Trophoblast cell (in vitro differentiated cells and primary cell): ENCODE measurements around the gene FBH1.

Source experiments
- DNase-seq, 2 donors: peaks; one replicate each; pipeline ENCODE4 v3.0.0-alpha.2; 2016
- H2AFZ ChIP-seq: 2 replicates; pipeline ENCODE4 v1.6.1; 2013; ENCODE audit warnings: low read length, moderate library complexity, mild to moderate bottlenecking; ENCODE audit not compliant: insufficient read depth, poor library complexity
- H2AK5ac ChIP-seq: 2 replicates; pipeline ENCODE4 v1.6.1; 2013; ENCODE audit warnings: mild to moderate bottlenecking, low read length
- H2BK120ac ChIP-seq: 2 replicates; pipeline ENCODE4 v1.6.1; 2013; ENCODE audit warnings: low read length, mild to moderate bottlenecking, moderate library complexity; ENCODE audit not compliant: insufficient read depth, poor library complexity
- H2BK12ac ChIP-seq: 2 replicates; pipeline ENCODE4 v1.6.1; 2013; ENCODE audit warnings: mild to moderate bottlenecking, low read length, moderate library complexity
- H2BK5ac ChIP-seq: 2 replicates; pipeline ENCODE4 v1.6.1; 2013; ENCODE audit warnings: low read length, low read depth, moderate library complexity, mild to moderate bottlenecking; ENCODE audit not compliant: poor library complexity
- H3K14ac ChIP-seq: 2 replicates; pipeline ENCODE4 v1.6.1; 2013; ENCODE audit warnings: mild to moderate bottlenecking, low read length
- H3K18ac ChIP-seq: 2 replicates; pipeline ENCODE4 v1.6.1; 2013; ENCODE audit warnings: mild to moderate bottlenecking, low read length
- H3K23ac ChIP-seq: 2 replicates; pipeline ENCODE4 v1.6.1; 2013; ENCODE audit warnings: low read length
- H3K27ac ChIP-seq: 2 replicates; pipeline ENCODE4 v1.5.1; 2013; ENCODE audit warnings: low read depth, mild to moderate bottlenecking, inconsistent platforms, low read length, moderate library complexity
- H3K27me3 ChIP-seq: 2 replicates; pipeline ENCODE4 v1.6.1; 2013; ENCODE audit warnings: inconsistent platforms, mild to moderate bottlenecking, low read length, moderate library complexity; ENCODE audit not compliant: insufficient read depth
- H3K36me3 ChIP-seq, 2 experiments: 1 replicate in 1 of 2; 2 replicates in 1 of 2; pipeline ENCODE4 v1.6.1; 2013; ENCODE audit warnings: low read length in 2 of 2, mild to moderate bottlenecking in 2 of 2, moderate library complexity in 1 of 2; ENCODE audit not compliant: insufficient read depth in 2 of 2, control insufficient read depth in 1 of 2
- H3K4ac ChIP-seq: 2 replicates; pipeline ENCODE4 v1.6.1; 2013; ENCODE audit warnings: low read depth, mild to moderate bottlenecking, low read length, moderate library complexity
- H3K4me1 ChIP-seq, 2 experiments: 1 replicate in 1 of 2; 2 replicates in 1 of 2; pipeline ENCODE4 v1.6.1; 2013; ENCODE audit warnings: low read length in 2 of 2, mild to moderate bottlenecking in 2 of 2, moderate library complexity in 1 of 2; ENCODE audit not compliant: insufficient read depth in 2 of 2, control insufficient read depth in 1 of 2
- H3K4me2 ChIP-seq: 2 replicates; pipeline ENCODE4 v1.6.1; 2013; ENCODE audit warnings: inconsistent platforms, mild to moderate bottlenecking, low read length, moderate library complexity
- H3K4me3 ChIP-seq: 2 replicates; pipeline ENCODE4 v1.5.1; 2013; ENCODE audit warnings: mild to moderate bottlenecking, low read depth, low read length, inconsistent platforms
- H3K79me1 ChIP-seq: one replicate; pipeline ENCODE4 v1.6.1; 2013; ENCODE audit warnings: low read length
- H3K79me2 ChIP-seq: 2 replicates; pipeline ENCODE4 v1.6.1; 2013; ENCODE audit warnings: low read length, mild to moderate bottlenecking; ENCODE audit not compliant: control insufficient read depth, insufficient read depth, poor library complexity
- H3K9ac ChIP-seq: 2 replicates; pipeline ENCODE4 v1.6.1; 2013; ENCODE audit warnings: mild to moderate bottlenecking, low read length
- H3K9me3 ChIP-seq: 2 replicates; pipeline ENCODE4 v1.6.1; 2013; ENCODE audit warnings: low read depth, mild to moderate bottlenecking, control low read depth, inconsistent platforms, low read length; ENCODE audit not compliant: insufficient read depth
- H4K12ac ChIP-seq: 2 replicates; pipeline ENCODE4 v1.6.1; 2013; ENCODE audit warnings: low read depth, mild to moderate bottlenecking, low read length, moderate library complexity
- H4K8ac ChIP-seq: 2 replicates; pipeline ENCODE4 v1.6.1; 2013; ENCODE audit warnings: low read depth, mild to moderate bottlenecking, low read length, moderate library complexity
- H4K91ac ChIP-seq: one replicate; pipeline ENCODE4 v1.6.1; 2013; ENCODE audit warnings: low read depth, mild to moderate bottlenecking, low read length, moderate library complexity
- whole genome bisulfite sequencing: extraction: QIAGEN DNeasy Blood & Tissue Kit; methylation state at CpG from one replicate; pipeline ENCODE4 v1.1.7; 2013; ENCODE audit warnings: missing lambda C conversion rate; ENCODE audit not compliant: insufficient read length, insufficient coverage; ENCODE audit errors: extremely low coverage; 5-methylcytosine and 5-hydroxymethylcytosine counted together

FBH1 gene

GRCh38 chr10:5935628-5936027, 45.6 kb downstream of the FBH1 start:
- H2AFZ ChIP-seq, result no peak overlapping the region
- WGBS, result no CpG with 5 or more reads among the region's 10 CpGs
- no peak overlapping the region for H3K9ac ChIP-seq
- no peak overlapping the region for H3K4ac ChIP-seq
- no peaks in the 10 kb centered on the region for H3K4me1 ChIP-seq
- no peak overlapping the region for H3K14ac ChIP-seq
- H2BK5ac ChIP-seq, result no peak overlapping the region
- H3K4me2 ChIP-seq, result no peak overlapping the region
- no peak overlapping the region for H4K91ac ChIP-seq
- no peak overlapping the region for H3K18ac ChIP-seq
- no peaks in the 10 kb centered on the region for H3K79me2 ChIP-seq
- DNase-seq, result no peak
- H3K23ac ChIP-seq, result no peak overlapping the region
- H4K8ac ChIP-seq, result no peak overlapping the region
- H2AK5ac ChIP-seq, result no peak overlapping the region
- H2BK12ac ChIP-seq, result no peak overlapping the region
- peaks cover 1% of the 10 kb centered on the region for H3K9me3 ChIP-seq
- H4K12ac ChIP-seq, result no peak overlapping the region
- H3K4me3 ChIP-seq, result no peak overlapping the region
- H3K27ac ChIP-seq, result no peak overlapping the region
- H3K36me3 ChIP-seq, result peaks cover 47 to 50% of the 10 kb centered on the region in 2 experiments
- H2BK120ac ChIP-seq, result no peak overlapping the region
- no peaks in the 10 kb centered on the region for H3K27me3 ChIP-seq
- no peaks in the 10 kb centered on the region for H3K79me1 ChIP-seq

- H2BK120ac ChIP-seq, result no peak overlapping the region
- no peak overlapping the region for H2AK5ac ChIP-seq
- no peak overlapping the region for H4K91ac ChIP-seq
- no peak overlapping the region for H3K4me3 ChIP-seq
- no peak overlapping the region for H2AFZ ChIP-seq
- no peak overlapping the region for H3K14ac ChIP-seq
- no peak overlapping the region for H4K8ac ChIP-seq
- no peak overlapping the region for H3K9ac ChIP-seq
- H3K4ac ChIP-seq, result no peak overlapping the region
- no peaks in the 10 kb centered on the region for H3K79me1 ChIP-seq
- H3K27ac ChIP-seq, result no peak overlapping the region
- no peaks in the 10 kb centered on the region for H3K4me1 ChIP-seq
- no peak overlapping the region for H3K4me2 ChIP-seq
- no peak overlapping the region for H2BK5ac ChIP-seq
- no peak overlapping the region for H3K23ac ChIP-seq
- no peaks in the 10 kb centered on the region for H3K27me3 ChIP-seq
- H3K9me3 ChIP-seq, result peaks cover 1% of the 10 kb centered on the region
- no peak overlapping the region for H3K18ac ChIP-seq
- no peaks in the 10 kb centered on the region for H3K79me2 ChIP-seq
- peaks cover 40 to 44% of the 10 kb centered on the region in 2 experiments for H3K36me3 ChIP-seq
- H2BK12ac ChIP-seq, result no peak overlapping the region
- no peak overlapping the region for H4K12ac ChIP-seq
- DNase-seq, result no peak
- WGBS, result no CpG with 5 or more reads among the region's 18 CpGs
Measured at GRCh38 chr10:5937016-5937415, 47.0 kb downstream of the FBH1 start.

- no peaks in the 10 kb centered on the region for H3K79me1 ChIP-seq
- no peak overlapping the region for H3K23ac ChIP-seq
- H3K4me2 ChIP-seq, result no peak overlapping the region
- no peaks in the 10 kb centered on the region for H3K79me2 ChIP-seq
- no peak for DNase-seq
- H4K8ac ChIP-seq, result no peak overlapping the region
- H3K4ac ChIP-seq, result no peak overlapping the region
- H3K36me3 ChIP-seq, result peaks cover 34 to 38% of the 10 kb centered on the region in 2 experiments
- H3K4me1 ChIP-seq, result no peaks in the 10 kb centered on the region
- peaks cover 1% of the 10 kb centered on the region for H3K9me3 ChIP-seq
- no peak overlapping the region for H2BK12ac ChIP-seq
- H2AK5ac ChIP-seq, result no peak overlapping the region
- no CpG with 5 or more reads among the region's 12 CpGs for WGBS
- no peak overlapping the region for H2BK120ac ChIP-seq
- H3K4me3 ChIP-seq, result no peak overlapping the region
- no peak overlapping the region for H3K9ac ChIP-seq
- no peak overlapping the region for H2AFZ ChIP-seq
- H3K27me3 ChIP-seq, result no peaks in the 10 kb centered on the region
- no peak overlapping the region for H4K91ac ChIP-seq
- H4K12ac ChIP-seq, result no peak overlapping the region
- H3K27ac ChIP-seq, result no peak overlapping the region
- no peak overlapping the region for H3K18ac ChIP-seq
- no peak overlapping the region for H3K14ac ChIP-seq
- H2BK5ac ChIP-seq, result no peak overlapping the region
Measured at GRCh38 chr10:5938291-5938690, 48.2 kb downstream of the FBH1 start.

GRCh38 chr10:5940807-5941218, 50.8 kb downstream of the FBH1 start:
- no peaks in the 10 kb centered on the region for H3K79me2 ChIP-seq
- no peak overlapping the region for H3K4me2 ChIP-seq
- H3K18ac ChIP-seq, result no peak overlapping the region
- H4K91ac ChIP-seq, result no peak overlapping the region
- H3K4ac ChIP-seq, result no peak overlapping the region
- no peak overlapping the region for H4K8ac ChIP-seq
- H3K4me1 ChIP-seq, result peaks cover 7 to 8% of the 10 kb centered on the region in 2 experiments
- peaks cover 23 to 25% of the 10 kb centered on the region in 2 experiments for H3K36me3 ChIP-seq
- no peak overlapping the region for H2AK5ac ChIP-seq
- H3K4me3 ChIP-seq, result no peak overlapping the region
- H3K27me3 ChIP-seq, result no peaks in the 10 kb centered on the region
- no peak overlapping the region for H3K14ac ChIP-seq
- H2AFZ ChIP-seq, result no peak overlapping the region
- no peak overlapping the region for H3K23ac ChIP-seq
- no peak overlapping the region for H3K27ac ChIP-seq
- peaks cover 1% of the 10 kb centered on the region for H3K9me3 ChIP-seq
- H2BK5ac ChIP-seq, result no peak overlapping the region
- WGBS, result no CpG with 5 or more reads among the region's 6 CpGs
- H4K12ac ChIP-seq, result no peak overlapping the region
- no peak overlapping the region for H2BK120ac ChIP-seq
- no peak for DNase-seq
- peaks cover 5% of the 10 kb centered on the region for H3K79me1 ChIP-seq
- H3K9ac ChIP-seq, result no peak overlapping the region
- no peak overlapping the region for H2BK12ac ChIP-seq
